ENCODE results near the gene CD2AP. TPM values are rescaled to one million over a fixed set of nuclear protein-coding genes. Genes with fewer than 3 reads are reported as not detected.

CD2AP gene
- total and polyA plus RNA-seq, 2 donors (not counting 1 experiment from before 2014, with no cell fraction given): 4.7 to 43.3 TPM

DNA sequence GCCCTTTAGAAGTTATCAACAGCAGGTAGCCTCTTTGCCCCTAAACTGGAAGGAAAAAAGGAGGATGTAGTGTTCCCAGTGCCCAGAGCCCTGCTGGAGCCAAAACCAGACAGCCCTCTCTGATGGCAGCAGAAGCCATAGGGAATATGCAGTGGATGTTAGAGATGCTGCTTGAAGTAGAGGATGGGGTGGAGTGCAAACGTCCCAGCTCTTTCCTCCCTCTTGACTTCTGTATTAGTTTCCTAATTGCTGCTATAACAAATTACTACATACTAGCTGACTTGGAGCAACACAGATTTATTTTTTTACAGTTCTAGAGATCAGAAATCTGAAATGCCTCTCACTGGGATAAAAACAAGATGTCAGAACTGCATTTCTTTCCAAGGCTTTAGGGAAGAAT, 12.5 kb upstream of the CD2AP start:
- no peak overlapping the region for H3K4me2 ChIP-seq (replicated peaks; ENCODE audit: low read depth, low read length, poor library complexity, severe bottlenecking)
- Mint-ChIP-seq H3K27me3 (no peaks in the 10 kb centered on the region), H3K27ac (no peak overlapping the region), H3K9me3 (ENCODE audit: insufficient read depth) (no peaks in the 10 kb centered on the region), H3K4me1 (peaks cover 19% of the 10 kb centered on the region), H3K4me3 (no peak overlapping the region)
- no peak overlapping the region for H3K9ac ChIP-seq (ENCODE audit: low read length)
- TF ChIP-seq, protein P1, sequence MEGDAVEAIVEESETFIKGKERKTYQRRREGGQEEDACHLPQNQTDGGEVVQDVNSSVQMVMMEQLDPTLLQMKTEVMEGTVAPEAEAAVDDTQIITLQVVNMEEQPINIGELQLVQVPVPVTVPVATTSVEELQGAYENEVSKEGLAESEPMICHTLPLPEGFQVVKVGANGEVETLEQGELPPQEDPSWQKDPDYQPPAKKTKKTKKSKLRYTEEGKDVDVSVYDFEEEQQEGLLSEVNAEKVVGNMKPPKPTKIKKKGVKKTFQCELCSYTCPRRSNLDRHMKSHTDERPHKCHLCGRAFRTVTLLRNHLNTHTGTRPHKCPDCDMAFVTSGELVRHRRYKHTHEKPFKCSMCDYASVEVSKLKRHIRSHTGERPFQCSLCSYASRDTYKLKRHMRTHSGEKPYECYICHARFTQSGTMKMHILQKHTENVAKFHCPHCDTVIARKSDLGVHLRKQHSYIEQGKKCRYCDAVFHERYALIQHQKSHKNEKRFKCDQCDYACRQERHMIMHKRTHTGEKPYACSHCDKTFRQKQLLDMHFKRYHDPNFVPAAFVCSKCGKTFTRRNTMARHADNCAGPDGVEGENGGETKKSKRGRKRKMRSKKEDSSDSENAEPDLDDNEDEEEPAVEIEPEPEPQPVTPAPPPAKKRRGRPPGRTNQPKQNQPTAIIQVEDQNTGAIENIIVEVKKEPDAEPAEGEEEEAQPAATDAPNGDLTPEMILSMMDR (IDR thresholded peaks at IDR 0.05): no peak
- TF ChIP-seq EZH2 (IDR thresholded peaks at IDR 0.05; ENCODE audit: borderline replicate concordance, insufficient read depth, low read depth, low read length, poor library complexity, severe bottlenecking): no peak
- peaks cover 0 to 2% (median 0%) of the 10 kb centered on the region in 3 donors for H3K9me3 ChIP-seq (ENCODE audit: control extremely low read depth in 1 of 3, control insufficient read depth in 2 of 3, insufficient read depth in 1 of 3, low read length in 2 of 3)
- no peak for ATAC-seq (ENCODE audit: low read depth)
- no peaks in the 10 kb centered on the region for H3K79me2 ChIP-seq (ENCODE audit: control insufficient read depth, insufficient read depth, low read length)
- peaks cover 15 to 18% of the 10 kb centered on the region in 2 donors for H3K4me1 ChIP-seq (ENCODE audit: control insufficient read depth in 2 of 2, insufficient read depth in 2 of 2, low read length in 2 of 2)
- no peak overlapping the region for H2AFZ ChIP-seq (ENCODE audit: insufficient read depth, low read depth, low read length, poor library complexity, severe bottlenecking)
- ChIA-PET CTCF (no interaction called here), POLR2A (interaction anchor here (1.4 kb wide), 1 partner anchor 12 kb away, joined by 3 read pairs; the partner anchor contains the start of gene CD2AP)
- H3K27me3 ChIP-seq (replicated peaks in 1 of 4; ENCODE audit: control extremely low read depth in 1 of 4, control insufficient read depth in 3 of 4, insufficient read depth in 4 of 4, low read length in 3 of 4): no peaks in the 10 kb centered on the region
- intact Hi-C loops (cut with micrococcal nuclease): no loop called here
- H3K27ac ChIP-seq (ENCODE audit: low read length in 2 of 2): no peak overlapping the region
- H4K20me1 ChIP-seq (ENCODE audit: control insufficient read depth, insufficient read depth, low read length, poor library complexity, severe bottlenecking): no peaks in the 10 kb centered on the region
- whole genome bisulfite sequencing (ENCODE audit: insufficient coverage): no CpG with 5 or more reads among the region's 1 CpG
- no peaks in the 10 kb centered on the region for H3K36me3 ChIP-seq (replicated peaks in 1 of 2; ENCODE audit: control extremely low read depth in 1 of 2, control insufficient read depth in 1 of 2, extremely low read depth in 1 of 2, insufficient read depth in 2 of 2, low read length in 1 of 2)
- no peak for DNase-seq
- H3K4me3 ChIP-seq (ENCODE audit: control extremely low read depth in 1 of 5, extremely low read depth in 1 of 5, insufficient read depth in 1 of 5, low read depth in 2 of 5, low read length in 4 of 5): no peak overlapping the region

DNA sequence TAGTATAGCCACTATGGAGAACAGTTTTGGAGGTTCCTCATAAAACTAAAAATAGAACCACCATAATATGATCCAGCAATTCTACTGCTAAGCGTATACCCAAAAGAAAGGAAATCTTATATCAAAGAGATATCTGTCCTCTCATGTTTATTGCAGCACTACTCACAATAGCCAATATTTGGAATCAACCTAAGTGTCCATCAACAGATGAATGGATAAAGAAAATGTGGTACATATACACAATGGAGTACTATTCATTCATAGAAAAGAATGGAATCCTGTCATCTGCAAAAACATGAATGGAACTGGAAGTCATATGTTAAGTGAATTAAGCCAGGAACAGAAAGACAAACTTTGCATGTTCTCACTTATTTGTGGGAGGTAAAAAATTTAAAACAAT, 5.7 kb upstream of the CD2AP start:
- ChIA-PET CTCF (no interaction called here), POLR2A (no interaction called here)
- intact Hi-C loops (cut with micrococcal nuclease): no loop called here
- Mint-ChIP-seq H3K4me3 (no peak overlapping the region), H3K9me3 (ENCODE audit: insufficient read depth) (no peaks in the 10 kb centered on the region), H3K27ac (no peak overlapping the region), H3K4me1 (peaks cover 8% of the 10 kb centered on the region), H3K27me3 (no peaks in the 10 kb centered on the region)
- Histone ChIP-seq H3K4me1 (ENCODE audit: control insufficient read depth in 2 of 2, insufficient read depth in 2 of 2, low read length in 2 of 2) (peaks cover 0 to 4% of the 10 kb centered on the region in 2 donors), H3K27me3 (replicated peaks in 1 of 4; ENCODE audit: control extremely low read depth in 1 of 4, control insufficient read depth in 3 of 4, insufficient read depth in 4 of 4, low read length in 3 of 4) (no peaks in the 10 kb centered on the region), H3K79me2 (ENCODE audit: control insufficient read depth, insufficient read depth, low read length) (no peaks in the 10 kb centered on the region), H3K4me3 (ENCODE audit: control extremely low read depth in 1 of 5, extremely low read depth in 1 of 5, insufficient read depth in 1 of 5, low read depth in 2 of 5, low read length in 4 of 5) (no peak overlapping the region), H3K36me3 (replicated peaks in 1 of 2; ENCODE audit: control extremely low read depth in 1 of 2, control insufficient read depth in 1 of 2, extremely low read depth in 1 of 2, insufficient read depth in 2 of 2, low read length in 1 of 2) (no peaks in the 10 kb centered on the region), H3K9me3 (ENCODE audit: control extremely low read depth in 1 of 3, control insufficient read depth in 2 of 3, insufficient read depth in 1 of 3, low read length in 2 of 3) (no peaks in the 10 kb centered on the region), H3K27ac (ENCODE audit: low read length in 2 of 2) (no peak overlapping the region), H3K9ac (ENCODE audit: low read length) (no peak overlapping the region), H2AFZ (ENCODE audit: insufficient read depth, low read depth, low read length, poor library complexity, severe bottlenecking) (no peak overlapping the region), H3K4me2 (replicated peaks; ENCODE audit: low read depth, low read length, poor library complexity, severe bottlenecking) (no peak overlapping the region), H4K20me1 (ENCODE audit: control insufficient read depth, insufficient read depth, low read length, poor library complexity, severe bottlenecking) (no peaks in the 10 kb centered on the region)
- WGBS (ENCODE audit: insufficient coverage): no CpG with 5 or more reads among the region's 1 CpG
- TF ChIP-seq, protein P1 (IDR thresholded peaks at IDR 0.05): no peak
- TF ChIP-seq EZH2 (IDR thresholded peaks at IDR 0.05; ENCODE audit: borderline replicate concordance, insufficient read depth, low read depth, low read length, poor library complexity, severe bottlenecking): no peak
- DNase-seq: no peak
- ATAC-seq (ENCODE audit: low read depth): no peak

Data from B cell (primary cell).